ENCODE results near the gene SLC15A4.
"Not testable (repeated sequence)": the region's sequence is repeated elsewhere in the genome, so short reads cannot be mapped to it uniquely, and the experiment has no call there.

Gene SLC15A4

GRCh38 chr12:128843538-128843937 is 19.8 kb upstream of the SLC15A4 start:
- DNase-seq: no peak

DNA sequence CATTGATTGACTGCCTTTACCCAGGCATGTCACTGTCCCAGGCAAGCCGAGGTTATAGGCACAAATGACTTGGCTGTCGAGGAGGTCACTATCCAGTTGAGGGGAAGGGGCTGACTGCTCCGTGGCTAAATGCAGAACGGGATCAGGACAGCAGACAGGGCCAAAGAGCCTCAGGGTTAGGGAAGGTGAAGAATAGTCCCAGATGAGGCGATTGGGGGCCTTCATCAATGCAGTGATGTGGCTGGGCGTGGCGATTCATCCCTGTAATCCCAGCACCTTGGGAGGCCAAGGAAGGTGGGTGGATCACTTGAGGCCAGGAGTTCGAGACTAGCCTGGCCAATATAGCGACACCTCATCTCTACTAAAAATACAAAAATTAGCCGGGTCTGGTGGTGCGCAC is 18.8 kb upstream of the SLC15A4 start:
- no peak for DNase-seq

- DNase-seq: no peak
Measured at GRCh38 chr12:128840862-128841468, 17.2 kb upstream of the SLC15A4 start.

DNA sequence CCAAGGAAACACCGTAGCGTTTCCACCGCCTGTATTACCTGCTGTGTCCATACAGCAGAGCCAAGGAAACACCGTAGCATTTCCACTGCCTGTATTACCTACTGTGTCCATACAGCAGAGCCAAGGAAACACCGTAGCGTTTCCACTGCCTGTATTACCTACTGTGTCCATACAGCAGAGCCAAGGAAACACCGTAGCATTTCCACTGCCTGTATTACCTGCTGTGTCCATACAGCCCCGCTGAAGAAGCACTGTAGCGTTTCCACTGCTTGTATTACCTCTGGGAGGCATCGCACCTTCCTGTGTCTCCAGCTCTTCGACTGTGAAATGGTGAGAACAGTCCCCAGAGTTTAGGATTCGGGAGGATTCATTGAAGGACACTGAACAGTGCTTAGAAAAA is 16.1 kb upstream of the SLC15A4 start:
- DNase-seq: not testable (repeated sequence)

DNA sequence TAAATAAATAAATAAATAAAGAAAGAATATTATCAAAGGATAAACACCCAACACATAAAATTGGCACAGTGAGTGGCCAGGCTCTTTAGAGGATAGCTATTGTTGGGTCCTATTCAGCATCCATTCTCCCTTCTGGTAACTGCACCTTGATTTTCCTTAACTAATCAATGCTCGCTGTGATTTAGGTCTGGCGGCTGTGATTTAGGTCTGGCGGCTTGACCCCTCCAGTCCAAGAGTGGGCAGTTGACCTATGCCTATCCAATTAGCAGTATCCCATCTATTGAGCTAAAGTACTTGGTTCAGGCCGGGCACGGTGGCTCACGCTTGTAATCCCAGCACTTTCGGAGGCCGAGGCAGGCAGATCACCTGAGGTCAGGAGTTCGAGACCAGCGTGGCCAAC is 9.7 kb upstream of the SLC15A4 start:
- DNase-seq: no peak

DNA sequence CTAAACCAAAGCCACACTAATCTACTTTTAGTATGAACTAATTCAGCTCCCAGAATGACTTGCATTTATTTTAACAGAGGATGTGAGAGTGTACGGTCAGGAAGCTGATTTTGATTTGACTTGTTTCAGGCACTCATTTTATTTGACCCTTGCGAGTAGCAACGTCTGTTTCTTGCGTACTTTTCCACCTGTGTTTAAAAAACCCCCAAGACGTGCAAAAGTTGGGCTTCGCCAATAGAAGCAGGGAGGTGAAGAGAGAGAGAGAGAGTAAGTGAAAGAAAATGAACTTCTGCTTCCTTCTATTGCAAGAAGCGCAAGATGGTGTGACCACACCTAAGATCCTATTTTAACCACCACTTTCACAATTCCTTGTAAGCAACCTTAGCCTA is 6.7 kb upstream of the SLC15A4 start:
- no peak for DNase-seq

DNA sequence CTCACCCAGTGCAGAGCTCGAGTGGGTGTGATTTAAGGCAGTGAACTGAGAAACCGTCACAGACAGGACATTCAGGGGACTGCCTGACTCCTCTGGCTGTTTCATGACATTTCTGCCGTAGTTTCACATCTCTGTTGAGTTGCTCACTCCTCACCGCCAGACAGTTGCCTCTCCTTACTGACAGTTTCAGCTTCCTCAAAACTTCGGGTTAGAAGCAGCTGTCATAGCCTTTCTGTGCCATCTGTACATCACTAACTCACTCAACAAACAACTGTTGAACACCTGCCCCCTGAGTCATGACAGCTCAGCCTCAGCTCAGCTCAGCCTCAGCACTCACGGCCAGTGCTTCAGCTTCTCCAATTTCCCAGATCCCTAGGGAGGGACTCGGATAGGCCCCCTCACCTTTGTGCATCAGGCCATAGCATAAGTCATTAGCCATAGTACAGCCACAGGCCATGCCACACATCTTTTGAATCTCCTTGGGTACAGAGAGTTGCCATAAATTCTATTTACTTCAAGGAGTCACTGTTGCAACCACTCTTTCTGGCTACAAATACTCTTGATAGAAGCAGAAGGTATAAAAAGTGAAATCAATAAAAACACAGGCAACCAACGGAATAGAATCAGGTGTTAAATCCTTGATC is 6.2 kb upstream of the SLC15A4 start:
- DNase-seq: no peak

DNA sequence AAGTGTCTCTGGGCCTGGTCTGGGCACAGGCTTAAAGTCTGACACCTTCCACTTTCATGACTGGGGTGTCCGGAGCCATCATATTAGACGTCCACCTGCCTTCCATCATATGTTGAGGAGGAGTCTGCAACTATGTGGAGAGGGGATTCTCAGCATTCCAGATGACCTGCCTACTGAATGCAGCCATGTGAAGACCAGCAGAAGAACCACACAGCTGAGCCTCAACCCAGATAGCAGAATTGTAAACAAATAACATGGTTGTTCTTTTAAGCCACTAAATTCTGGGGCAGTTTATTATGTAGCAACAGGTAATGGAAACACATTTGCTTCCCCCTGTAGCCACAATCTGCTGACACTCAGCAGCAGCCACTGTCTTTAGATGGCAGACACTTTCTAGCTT is 4.0 kb upstream of the SLC15A4 start:
- no peak for DNase-seq

GRCh38 chr12:128825835-128826234 is 2.1 kb upstream of the SLC15A4 start:
- no peak for DNase-seq

DNA sequence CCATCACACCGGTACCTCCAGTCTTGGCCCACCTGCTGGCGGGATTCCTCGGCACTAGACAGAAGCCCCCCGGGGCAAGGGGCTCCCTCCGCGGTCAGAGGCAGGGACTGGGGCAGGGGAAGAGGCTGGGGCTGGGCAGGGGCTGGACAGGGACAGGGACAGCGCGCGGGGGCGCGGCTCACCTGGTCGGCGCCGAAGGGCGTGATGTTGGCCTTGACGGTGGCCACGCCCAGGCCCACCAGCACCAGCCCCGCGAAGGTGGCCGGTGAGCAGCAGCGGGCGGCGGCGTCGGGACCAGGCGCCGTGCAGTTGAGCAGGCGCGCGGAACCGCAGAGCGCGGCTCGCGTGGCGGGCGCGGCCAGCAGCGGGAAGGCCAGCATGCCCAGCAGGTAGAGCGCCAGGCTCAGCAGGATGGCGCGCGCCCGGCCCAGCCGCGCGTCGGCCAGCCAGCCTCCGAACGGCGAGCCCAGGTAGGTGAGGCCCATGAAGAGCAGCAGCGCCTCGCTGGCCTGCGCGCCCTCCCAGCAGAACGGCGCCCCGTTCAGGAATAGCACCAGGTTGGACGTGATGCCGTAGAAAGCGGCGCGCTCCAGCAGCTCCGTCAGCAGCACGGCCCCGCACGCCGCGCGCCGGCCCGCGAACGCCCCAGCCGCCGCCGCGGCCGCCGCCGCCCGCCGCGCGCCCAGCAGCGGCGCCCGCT is 392 bp downstream of the SLC15A4 start:
- DNase-seq: no peak

GRCh38 chr12:128820723-128821432 is 2.9 kb downstream of the SLC15A4 start:
- no peak for DNase-seq

DNA sequence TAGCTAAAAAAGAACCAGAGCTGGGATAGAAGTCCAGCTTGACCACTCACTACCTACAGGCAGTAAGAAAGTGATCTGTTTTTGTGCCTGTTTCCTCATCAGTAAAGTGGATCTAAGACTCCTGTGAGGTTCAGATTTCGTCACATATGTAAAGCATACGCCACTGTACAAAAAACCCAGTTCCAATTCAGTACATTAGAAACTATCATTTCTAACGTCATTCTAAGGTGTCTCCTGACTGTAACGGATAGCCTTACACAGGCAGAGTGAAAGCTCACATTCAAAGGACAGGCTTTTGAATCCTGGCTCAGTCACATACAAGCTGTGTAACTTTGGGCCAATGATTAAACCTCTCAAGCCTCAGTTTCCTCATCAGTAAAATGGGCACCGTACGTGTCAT is 3.5 kb downstream of the SLC15A4 start:
- DNase-seq: no peak

DNA sequence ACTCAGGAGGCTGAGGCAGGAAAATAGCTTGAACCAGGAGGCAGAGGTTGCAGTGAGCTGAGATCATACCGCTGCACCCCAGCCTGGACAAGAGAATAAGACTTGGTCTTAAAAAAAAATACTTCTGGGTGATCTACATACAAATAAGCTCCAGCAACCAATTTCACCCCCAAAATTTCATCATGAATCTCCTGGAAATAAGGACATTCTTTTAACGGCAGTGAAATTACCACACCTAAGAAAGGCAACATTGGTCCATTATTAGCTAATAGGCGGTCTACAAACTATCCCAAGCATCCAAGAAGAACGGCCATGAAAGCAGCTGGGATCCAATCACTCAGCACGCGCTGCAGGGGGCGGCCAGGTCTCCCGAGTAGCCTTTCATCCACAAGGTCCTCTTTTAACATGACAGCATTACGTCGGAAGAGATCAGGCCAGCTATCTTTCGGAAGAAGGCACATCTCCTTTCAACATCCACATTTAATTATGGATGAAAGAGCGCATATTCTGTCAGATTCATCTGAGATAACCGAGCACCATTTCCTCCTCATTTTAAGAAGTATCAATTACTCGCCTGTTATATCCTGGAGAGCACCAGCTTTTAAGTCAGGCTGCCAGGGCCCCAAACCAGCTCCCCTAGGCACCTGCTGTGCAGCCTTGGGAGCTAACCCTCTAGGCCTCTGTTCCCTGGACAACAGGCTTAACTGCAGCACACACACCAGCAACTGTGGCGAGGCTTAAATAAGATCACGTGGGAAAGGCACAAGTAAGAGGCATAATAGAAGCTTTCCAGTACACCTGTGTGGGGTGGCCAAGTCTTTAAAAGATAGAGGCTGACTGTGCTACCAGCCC is 4.2 kb downstream of the SLC15A4 start:
- no peak for DNase-seq

- peak; percentile 55 for DNase-seq
Measured at GRCh38 chr12:128818065-128819022, 5.4 kb downstream of the SLC15A4 start.

GRCh38 chr12:128817111-128818015 is 6.4 kb downstream of the SLC15A4 start:
- peak; percentile 16 for DNase-seq

- DNase-seq: no peak
Measured at GRCh38 chr12:128816643-128816920, 7.2 kb downstream of the SLC15A4 start.

- no peak for DNase-seq
Measured at GRCh38 chr12:128815779-128816642, 7.7 kb downstream of the SLC15A4 start.

- no peak for DNase-seq
Measured at GRCh38 chr12:128814411-128815261, 9.1 kb downstream of the SLC15A4 start.

GRCh38 chr12:128813883-128814282 is 9.9 kb downstream of the SLC15A4 start:
- DNase-seq: no peak

All from fibroblast of skin of right biceps (primary cell).